Measurements from ENCODE around the gene GPR107.

- TF ChIP-seq CTCF (IDR thresholded peaks at IDR 0.05) (no peak), POLR2A (IDR thresholded peaks at IDR 0.05) (no peak)
Observed at GRCh38 chr9:130119519-130120298, 66.0 kb downstream of the GPR107 start.
